A549 (cell line): Measurements from ENCODE around the gene TMEM135. TPM values are rescaled to one million over a fixed set of nuclear protein-coding genes. Genes with fewer than 3 reads are reported as not detected.

ENCODE experiments used
- ATAC-seq, 2 experiments: fragments of 200-7000 bp in 1 of 2; fragments of >200 bp in 1 of 2; cut with Nextera tagmentation in 1 of 2; cut with Tn5 transposase in 1 of 2; 3 replicates each; pipeline versions ENCODE4 v1.8.0 to v1.9.1; 2018 to 2020; ENCODE audit warnings: mild to moderate bottlenecking in 1 of 2, moderate library complexity in 1 of 2
- CTCF ChIA-PET: fragments of 300-600 bp; sonication (Branson Sonifier 250); formaldehyde crosslinking; extraction: SDS; loops from one replicate; lab custom pipeline; 2021; ENCODE audit warnings: antibody characterized with exemption, inconsistent platforms; lab: Yijun Ruan, JAX
- POLR2A ChIA-PET: fragments of 350-600 bp; formaldehyde crosslinking; extraction: SDS; loops from one replicate; lab custom pipeline; 2021; ENCODE audit warnings: antibody characterized with exemption, inconsistent platforms; lab: Yijun Ruan, JAX
- DNase-seq, 2 experiments: peaks; one replicate each; pipeline versions ENCODE4 v3.0.0 to v3.0.0-alpha.2; 2011 to 2016; ENCODE audit warnings: low read depth in 1 of 2, low spot score in 1 of 2
- FAIRE-seq: peaks from 2 replicates; lab custom pipeline; 2011; peaks lifted over from hg19 to GRCh38; lab: Jason Lieb, UNC
- H3K27ac ChIP-seq, 2 experiments: fragments of >200 bp; sonication (Bioruptor Twin); formaldehyde crosslinking; 3 replicates each; pipeline ENCODE4 v1.5.1; 2016 to 2017
- H3K4me1 ChIP-seq: fragments of >200 bp; sonication (Bioruptor Twin); formaldehyde crosslinking; 3 replicates; pipeline ENCODE4 v1.6.1; 2016
- H3K4me2 ChIP-seq: fragments of >200 bp; sonication (Bioruptor Twin); formaldehyde crosslinking; 3 replicates; pipeline ENCODE4 v1.6.1; 2016
- H3K4me3 ChIP-seq: fragments of >200 bp; sonication (Bioruptor Twin); formaldehyde crosslinking; 3 replicates; pipeline ENCODE4 v1.5.1; 2016
- H3K9me3 ChIP-seq: fragments of >200 bp; sonication (Bioruptor Twin); formaldehyde crosslinking; 3 replicates; pipeline ENCODE4 v1.6.1; 2016
- ATOH8 ChIP-seq: fragments of 250-450 bp; sonication (Bioruptor Pico); IDR thresholded peaks from 2 replicates; pipeline ENCODE4 v1.5.0; 2020; ENCODE audit warnings: low read depth, mild to moderate bottlenecking, moderate library complexity
- BHLHE40 ChIP-seq: IDR thresholded peaks from 2 replicates; pipeline ENCODE4 v1.6.1; 2012; ENCODE audit warnings: low read depth, low read length, inconsistent platforms
- CBX8 ChIP-seq: fragments of 200-600 bp; sonication (generic); IDR thresholded peaks from 2 replicates; pipeline ENCODE4 v1.6.1; 2016
- CHD4 ChIP-seq: fragments of 200-600 bp; sonication (generic); IDR thresholded peaks from 2 replicates; pipeline ENCODE4 v1.6.1; 2016; ENCODE audit warnings: antibody characterized with exemption, mild to moderate bottlenecking, borderline replicate concordance
- CTCF ChIP-seq: fragments of >200 bp; sonication (Bioruptor Twin); formaldehyde crosslinking; IDR thresholded peaks from 3 replicates; pipeline ENCODE4 v1.5.1; 2016
- EHMT2 ChIP-seq: fragments of 200-600 bp; sonication (generic); IDR thresholded peaks from 2 replicates; pipeline ENCODE4 v1.6.1; 2016; ENCODE audit warnings: antibody characterized with exemption, low read depth, mild to moderate bottlenecking, moderate library complexity
- ESRRA ChIP-seq: fragments of 150-350 bp; IDR thresholded peaks from 2 replicates; pipeline ENCODE4 v1.6.1; 2014; ENCODE audit warnings: mild to moderate bottlenecking, low read length, borderline replicate concordance
- FOSB ChIP-seq: fragments of 250-450 bp; sonication (Bioruptor Pico); IDR thresholded peaks from 2 replicates; pipeline ENCODE4 v1.5.0; 2020; ENCODE audit warnings: mild to moderate bottlenecking, moderate library complexity
- FOXS1 ChIP-seq: fragments of 250-450 bp; sonication (Bioruptor Pico); IDR thresholded peaks from 2 replicates; pipeline ENCODE4 v1.5.0; 2020; ENCODE audit warnings: mild to moderate bottlenecking, moderate library complexity
- GATA3 ChIP-seq: IDR thresholded peaks from 2 replicates; pipeline ENCODE4 v1.6.1; 2012; ENCODE audit warnings: borderline replicate concordance
- HDAC2 ChIP-seq: fragments of 200-600 bp; sonication (generic); IDR thresholded peaks from 2 replicates; pipeline ENCODE4 v1.6.1; 2016
- HES2 ChIP-seq: fragments of >200 bp; sonication (Bioruptor Twin); formaldehyde crosslinking; IDR thresholded peaks from 2 replicates; pipeline ENCODE4 v1.6.1; 2016
- HEYL ChIP-seq: fragments of 250-450 bp; sonication (Bioruptor Pico); IDR thresholded peaks from 2 replicates; pipeline ENCODE4 v1.8.0; 2021; ENCODE audit warnings: mild to moderate bottlenecking, moderate library complexity
- HOXA7 ChIP-seq: fragments of 250-450 bp; sonication (Bioruptor Pico); IDR thresholded peaks from 2 replicates; pipeline ENCODE4 v1.5.0; 2020; ENCODE audit warnings: mild to moderate bottlenecking, moderate library complexity
- HOXB5 ChIP-seq: fragments of 250-450 bp; sonication (Bioruptor Pico); IDR thresholded peaks from 2 replicates; pipeline ENCODE4 v1.5.0; 2020; ENCODE audit warnings: mild to moderate bottlenecking, moderate library complexity
- JUNB ChIP-seq: fragments of >200 bp; sonication (Bioruptor Twin); formaldehyde crosslinking; IDR thresholded peaks from 2 replicates; pipeline ENCODE4 v1.6.1; 2016
- MAFK ChIP-seq: fragments of 450-650 bp; IDR thresholded peaks from 2 replicates; pipeline ENCODE4 v1.6.1; 2014; ENCODE audit not compliant: partially characterized antibody
- MAX ChIP-seq: IDR thresholded peaks from 2 replicates; pipeline ENCODE4 v1.6.1; 2012
- MAZ ChIP-seq: fragments of 150-350 bp; IDR thresholded peaks from 2 replicates; pipeline ENCODE4 v1.6.1; 2014; ENCODE audit warnings: antibody characterized with exemption, low read depth, low read length, borderline replicate concordance
- NR3C1 ChIP-seq: fragments of >200 bp; sonication (Bioruptor Twin); formaldehyde crosslinking; IDR thresholded peaks from 3 replicates; pipeline ENCODE4 v1.6.1; 2017
- PBX3 ChIP-seq: IDR thresholded peaks from 2 replicates; pipeline ENCODE4 v1.6.1; 2012
- PHF8 ChIP-seq: fragments of 200-600 bp; sonication (generic); IDR thresholded peaks from 2 replicates; pipeline ENCODE4 v1.6.1; 2016; ENCODE audit warnings: low read depth, mild to moderate bottlenecking, antibody characterized with exemption, moderate library complexity, borderline replicate concordance
- POLR2A ChIP-seq: IDR thresholded peaks from 2 replicates; pipeline ENCODE4 v1.6.1; 2012; ENCODE audit warnings: mild to moderate bottlenecking, low read length
- RAD21 ChIP-seq, 2 experiments: fragments of >200 bp in 1 of 2; sonication (Bioruptor Twin) in 1 of 2; formaldehyde crosslinking in 1 of 2; IDR thresholded peaks in 1 of 2; conservative IDR thresholded peaks in 1 of 2; 2 replicates in 1 of 2; 3 replicates in 1 of 2; pipeline ENCODE4 v1.6.1; 2012 to 2018; ENCODE audit warnings: inconsistent platforms in 1 of 2
- RCOR1 ChIP-seq: fragments of 150-350 bp; IDR thresholded peaks from 2 replicates; pipeline ENCODE4 v1.6.1; 2014; ENCODE audit warnings: antibody characterized with exemption, low read length, low read depth
- REST ChIP-seq: fragments of 200-600 bp; sonication (generic); IDR thresholded peaks from 2 replicates; pipeline ENCODE4 v1.6.1; 2016; ENCODE audit warnings: antibody characterized with exemption, mild to moderate bottlenecking, moderate library complexity
- SREBF2 ChIP-seq: fragments of 450-650 bp; IDR thresholded peaks from 2 replicates; pipeline ENCODE4 v1.6.1; 2014; ENCODE audit warnings: mild to moderate bottlenecking, moderate library complexity
- TFCP2L1 ChIP-seq: fragments of 250-450 bp; sonication (Bioruptor Pico); IDR thresholded peaks from 2 replicates; pipeline ENCODE4 v1.5.0; 2021; ENCODE audit warnings: mild to moderate bottlenecking
- TP53 ChIP-seq: fragments of 250-450 bp; sonication (Bioruptor Pico); IDR thresholded peaks from 2 replicates; pipeline ENCODE4 v1.5.0; 2021; ENCODE audit warnings: mild to moderate bottlenecking, moderate library complexity
- ZNF302 ChIP-seq: fragments of 250-450 bp; sonication (Bioruptor Pico); IDR thresholded peaks from 2 replicates; pipeline ENCODE4 v1.9.0; 2021; ENCODE audit warnings: inconsistent platforms, mild to moderate bottlenecking, moderate library complexity
- ZSCAN20 ChIP-seq: fragments of 250-450 bp; sonication (Bioruptor Pico); IDR thresholded peaks from 2 replicates; pipeline ENCODE4 v1.8.0; 2022; ENCODE audit warnings: mild to moderate bottlenecking, moderate library complexity
- WGBS: methylation state at CpG from one replicate; pipeline ENCODE4 v1.1.6; 2017; ENCODE audit errors: missing lambda C conversion rate; 5-methylcytosine and 5-hydroxymethylcytosine counted together
- polyA minus RNA-seq: library from RNA; depleted of rRNA, polyadenylated mRNA; stranded (reverse); fragments of >200 nt; gene quantifications from 2 replicates; pipeline ENCODE4 v1.2.3, GENCODE V29; 2011; rRNA and poly(A)+ RNA removed
- polyA plus RNA-seq, 4 experiments: library from polyadenylated mRNA; depleted of rRNA in 3 of 4; stranded (reverse); fragments of >200 nt; fragmentation: RNase III in 1 of 4; extraction: RNeasy Plus Mini Kit Qiagen cat#74134 plus additional on column Dnase treatment in 1 of 4; gene quantifications; 2 replicates in 3 of 4; 3 replicates in 1 of 4; pipeline ENCODE4 v1.2.3, GENCODE V29; 2011 to 2017

Gene TMEM135
- polyA plus RNA-seq (2011; rRNA removed) (17.7 and 18.4 TPM in 2 replicates), polyA plus RNA-seq (2017; fragmentation: RNase III; extraction: RNeasy Plus Mini Kit Qiagen cat#74134 plus additional on column Dnase treatment) (10.7 to 18.5 TPM (median 17.8 TPM) in 3 replicates), polyA minus RNA-seq (12.8 and 20.2 TPM in 2 replicates)
- 5.4 and 7.2 TPM in 2 replicates for polyA plus RNA-seq (2012; cell fraction: cytosol; rRNA removed)
- 7.2 and 13.8 TPM in 2 replicates for polyA plus RNA-seq (2012; cell fraction: nucleus; rRNA removed)

- ChIA-PET CTCF (interaction anchor here (0.9 to 2.5 kb wide), 5 partner anchors 10 to 149 kb away, joined by 3 to 8 read pairs (median 3); no protein-coding TSS in a partner anchor), POLR2A (interaction anchor here (0.6 to 1.9 kb wide), 8 partner anchors 11 to 781 kb away, joined by 3 to 16 read pairs (median 4); partner anchors contain the start of gene FZD4)
- ATAC-seq = peak; percentile 92 to 97
- H3K4me3 ChIP-seq = peak within 1 kb of the TSS; percentile 94
- peak within 1 kb of the TSS; percentile 94 for H3K27ac ChIP-seq
- H3K9me3 ChIP-seq = no peaks in the 10 kb centered on the region
- peak; percentile 32 for FAIRE-seq
- DNase-seq = peak; percentile 95 to 96
- 3% methylated on average over 23 of the region's 66 CpGs for WGBS
- H3K4me1 ChIP-seq = peaks cover 25% of the 10 kb centered on the region
- H3K4me2 ChIP-seq = peak within 1 kb of the TSS; percentile 87
- no peak for TF ChIP-seq MAZ
- no peak for TF ChIP-seq CHD4
- TF ChIP-seq RCOR1 = no peak
- TF ChIP-seq GATA3 = no peak
- TF ChIP-seq MAFK = no peak
- no peak for TF ChIP-seq JUNB
- TF ChIP-seq EHMT2 = no peak
- TF ChIP-seq FOSB (CRISPR knock-in tag) = no peak
- TF ChIP-seq PHF8 = peak; percentile 16; the same call in 1 of the 2 replicates
- peak; percentile 87 for TF ChIP-seq MAX
- TF ChIP-seq TP53 = no peak
- no peak for TF ChIP-seq BHLHE40
- no peak for TF ChIP-seq FOXS1 (CRISPR knock-in tag)
- 0 out of 2 replicates have a peak, but pooled peaks have one; percentile 25 for TF ChIP-seq PBX3
- peak; percentile 48; the same call in 1 of the 2 replicates for TF ChIP-seq ESRRA
- no peak for TF ChIP-seq HES2
- TF ChIP-seq TFCP2L1 = no peak
- TF ChIP-seq HEYL (CRISPR knock-in tag) = no peak
- TF ChIP-seq NR3C1 = no peak
- no peak for TF ChIP-seq REST
- peak in 1 of 2 experiments; percentile 19; a peak in 2 of 5 replicates for TF ChIP-seq RAD21 (conservative IDR thresholded peaks at IDR 0.05 in 1 of 2, IDR thresholded peaks at IDR 0.05 in 1 of 2)
- TF ChIP-seq POLR2A = peak; percentile 62
- TF ChIP-seq ZSCAN20 (CRISPR knock-in tag) = no peak
- no peak for TF ChIP-seq ATOH8 (CRISPR knock-in tag)
- TF ChIP-seq CBX8 = no peak
- no peak; the same call in 1 of the 2 replicates for TF ChIP-seq HOXB5 (CRISPR knock-in tag)
- no peak for TF ChIP-seq HDAC2
- TF ChIP-seq CTCF = no peak
- TF ChIP-seq SREBF2 = no peak
- TF ChIP-seq ZNF302 (CRISPR knock-in tag) = no peak
- TF ChIP-seq HOXA7 (CRISPR knock-in tag) = no peak
Observed at GRCh38 chr11:87037450-87038234, at the start of gene TMEM135. Gene TMEM135 (plus strand): TSS chr11:87037934. CDS start chr11:87038046, 112 bp downstream.
